HEK293T (cell line): ENCODE data around the gene COMMD6.

Experiments used
- ARNT ChIP-seq: fragments of 450-650 bp; IDR thresholded peaks from 2 replicates; pipeline ENCODE4 v1.6.1; 2017; ENCODE audit warnings: mild to moderate bottlenecking
- BHLHE40 ChIP-seq: fragments of 450-650 bp; IDR thresholded peaks from 2 replicates; pipeline ENCODE4 v1.6.1; 2016; ENCODE audit warnings: mild to moderate bottlenecking, moderate library complexity, borderline replicate concordance
- ELF4 ChIP-seq: fragments of 450-650 bp; IDR thresholded peaks from 2 replicates; pipeline ENCODE4 v1.6.1; 2017; ENCODE audit warnings: antibody characterized with exemption
- FOXA1 ChIP-seq: fragments of 450-650 bp; IDR thresholded peaks from 2 replicates; pipeline ENCODE4 v1.6.1; 2016; ENCODE audit warnings: mild to moderate bottlenecking
- FOXM1 ChIP-seq: fragments of 450-650 bp; IDR thresholded peaks from 2 replicates; pipeline ENCODE4 v1.6.1; 2017; ENCODE audit warnings: mild to moderate bottlenecking, borderline replicate concordance
- LEF1 ChIP-seq: fragments of 450-650 bp; IDR thresholded peaks from 2 replicates; pipeline ENCODE4 v1.6.1; 2017; ENCODE audit warnings: mild to moderate bottlenecking, borderline replicate concordance
- PKNOX1 ChIP-seq: fragments of 450-650 bp; IDR thresholded peaks from 2 replicates; pipeline ENCODE4 v1.6.1; 2016
- SP1 ChIP-seq: fragments of 450-650 bp; IDR thresholded peaks from 2 replicates; pipeline ENCODE4 v1.6.1; 2017
- SUZ12 ChIP-seq: fragments of 450-650 bp; IDR thresholded peaks from 2 replicates; pipeline ENCODE4 v1.6.1; 2016; ENCODE audit warnings: mild to moderate bottlenecking
- TARDBP ChIP-seq: fragments of 450-650 bp; IDR thresholded peaks from 2 replicates; pipeline ENCODE4 v1.6.1; 2016

- no peak for TF ChIP-seq FOXM1
- TF ChIP-seq SP1 = no peak
- TF ChIP-seq SUZ12 = no peak
- TF ChIP-seq BHLHE40 = no peak
- no peak for TF ChIP-seq FOXA1
- no peak for TF ChIP-seq LEF1
- no peak for TF ChIP-seq TARDBP
- TF ChIP-seq PKNOX1 = no peak
- no peak for TF ChIP-seq ELF4
- TF ChIP-seq ARNT = no peak
These were observed 17.3 kb upstream of the COMMD6 start for GRCh38 chr13:75554981-75555380.
